Spleen (tissue), 7 donors: Measurements from ENCODE around the gene SUN3.

ENCODE experiments used
- CTCF ChIP-seq, 11 experiments: fragments of 200-600 bp in 7 of 11; fragments of 450-650 bp in 4 of 11; sonication (generic) in 4 of 11; IDR thresholded peaks in 8 of 11; conservative IDR thresholded peaks in 3 of 11; 1 replicate in 7 of 11; 2 replicates in 4 of 11; pipeline versions ENCODE4 v1.4.0 to v1.8.0; 2016 to 2021; ENCODE audit warnings: antibody characterized with exemption in 11 of 11, inconsistent platforms in 4 of 11, mild to moderate bottlenecking in 1 of 11
- POLR2A ChIP-seq, 3 donors: fragments of 450-650 bp; IDR thresholded peaks; one replicate each; pipeline ENCODE4 v1.5.1; 2017; ENCODE audit warnings: antibody characterized with exemption in 3 of 3, mild to moderate bottlenecking in 1 of 3
- POLR2AphosphoS5 ChIP-seq, 3 donors: sonication (generic); formaldehyde crosslinking; IDR thresholded peaks; one replicate each; pipeline ENCODE4 v1.5.1; 2017; ENCODE audit warnings: antibody characterized with exemption in 3 of 3
- donor health status: DM: no; HTN: no; CAD: no; lungs with moderate emphysema.
- donor health status: DM: no; HTN: no; CAD: no.
- donor health status: DM: no; HTN: no; CAD: no.

GRCh38 chr7:47941136-47941844, 87.6 kb downstream of the SUN3 start:
- peak in 1 of 3 donors; percentile 66 for TF ChIP-seq POLR2AphosphoS5 (IDR thresholded peaks at IDR 0.05)
- no peak for TF ChIP-seq CTCF (IDR thresholded peaks at IDR 0.05 in 8 of 11, conservative IDR thresholded peaks at IDR 0.05 in 3 of 11)
- no peak for TF ChIP-seq POLR2A (IDR thresholded peaks at IDR 0.05)
